Pons (tissue), 1 donor: Measurements from ENCODE around the gene CENPH.
"Not testable (repeated sequence)": the region's sequence is repeated elsewhere in the genome, so short reads cannot be mapped to it uniquely, and the experiment has no call there.

Source experiments
- DNase-seq: peaks from one replicate; pipeline ENCODE4 v3.0.0-alpha.2; 2016; ENCODE audit warnings: low spot score

The CENPH gene

GRCh38 chr5:69189162-69190086 lies at the start of gene CENPH:
CENPH (plus strand) TSS chr5:69189583; CDS start chr5:69189635, 52 bp downstream.
- DNase-seq = peak; percentile 86

- not testable (repeated sequence) for DNase-seq
Measured at GRCh38 chr5:69140239-69140638, 49.1 kb upstream of the CENPH start.

- DNase-seq = no peak
Measured at GRCh38 chr5:69140827-69141226, 48.6 kb upstream of the CENPH start.

GRCh38 chr5:69148576-69148975 lies 40.8 kb upstream of the CENPH start:
- not testable (repeated sequence) for DNase-seq

GRCh38 chr5:69148981-69149675 lies 40.3 kb upstream of the CENPH start:
- no peak for DNase-seq

- no peak for DNase-seq
Measured at GRCh38 chr5:69149676-69150010, 39.7 kb upstream of the CENPH start.

GRCh38 chr5:69152731-69153130 lies 36.7 kb upstream of the CENPH start:
- DNase-seq = no peak

GRCh38 chr5:69156456-69156855 lies 32.9 kb upstream of the CENPH start:
- DNase-seq = no peak

- no peak for DNase-seq
Measured at GRCh38 chr5:69158039-69158438, 31.3 kb upstream of the CENPH start.

- DNase-seq = no peak
Measured at GRCh38 chr5:69160651-69161050, 28.7 kb upstream of the CENPH start.

- peak; percentile 97 for DNase-seq
Measured at GRCh38 chr5:69166686-69167492, 22.5 kb upstream of the CENPH start, which contains the start of gene CCNB1. CCNB1 (plus strand) TSS chr5:69167150; CDS start chr5:69167263, 113 bp downstream.

- no peak for DNase-seq
Measured at GRCh38 chr5:69167493-69167855, 21.9 kb upstream of the CENPH start.

- DNase-seq = no peak
Measured at GRCh38 chr5:69167929-69168328, 21.5 kb upstream of the CENPH start.

- DNase-seq = no peak
Measured at GRCh38 chr5:69170495-69170894, 18.9 kb upstream of the CENPH start.

- DNase-seq = no peak
Measured at GRCh38 chr5:69170969-69171368, 18.4 kb upstream of the CENPH start.

- DNase-seq = not testable (repeated sequence)
Measured at GRCh38 chr5:69181659-69182293, 7.6 kb upstream of the CENPH start.

- no peak for DNase-seq
Measured at GRCh38 chr5:69184621-69185020, 4.8 kb upstream of the CENPH start.

GRCh38 chr5:69187342-69187741 lies 2.0 kb upstream of the CENPH start:
- DNase-seq = no peak

GRCh38 chr5:69188811-69189161 lies 597 bp upstream of the CENPH start:
- DNase-seq = no peak

- DNase-seq = no peak
Measured at GRCh38 chr5:69202497-69202896, 13.1 kb downstream of the CENPH start.

GRCh38 chr5:69206528-69207190 lies 17.3 kb downstream of the CENPH start:
- no peak for DNase-seq
